Fibroblast of gingiva (primary cell): Measurements from ENCODE around the gene ZSCAN5A.
"Not testable (repeated sequence)": the region's sequence is repeated elsewhere in the genome, so short reads cannot be mapped to it uniquely, and the experiment has no call there.

ENCODE experiments used
- DNase-seq: peaks from one replicate; pipeline ENCODE4 v3.0.0-alpha.2; 2011; ENCODE audit warnings: low read depth

Gene ZSCAN5A, protein sequence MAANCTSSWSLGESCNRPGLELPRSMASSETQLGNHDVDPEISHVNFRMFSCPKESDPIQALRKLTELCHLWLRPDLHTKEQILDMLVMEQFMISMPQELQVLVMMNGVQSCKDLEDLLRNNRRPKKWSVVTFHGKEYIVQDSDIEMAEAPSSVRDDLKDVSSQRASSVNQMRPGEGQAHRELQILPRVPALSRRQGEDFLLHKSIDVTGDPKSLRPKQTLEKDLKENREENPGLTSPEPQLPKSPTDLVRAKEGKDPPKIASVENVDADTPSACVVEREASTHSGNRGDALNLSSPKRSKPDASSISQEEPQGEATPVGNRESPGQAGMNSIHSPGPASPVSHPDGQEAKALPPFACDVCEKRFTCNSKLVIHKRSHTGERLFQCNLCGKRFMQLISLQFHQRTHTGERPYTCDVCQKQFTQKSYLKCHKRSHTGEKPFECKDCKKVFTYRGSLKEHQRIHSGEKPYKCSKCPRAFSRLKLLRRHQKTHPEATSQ

DNA sequence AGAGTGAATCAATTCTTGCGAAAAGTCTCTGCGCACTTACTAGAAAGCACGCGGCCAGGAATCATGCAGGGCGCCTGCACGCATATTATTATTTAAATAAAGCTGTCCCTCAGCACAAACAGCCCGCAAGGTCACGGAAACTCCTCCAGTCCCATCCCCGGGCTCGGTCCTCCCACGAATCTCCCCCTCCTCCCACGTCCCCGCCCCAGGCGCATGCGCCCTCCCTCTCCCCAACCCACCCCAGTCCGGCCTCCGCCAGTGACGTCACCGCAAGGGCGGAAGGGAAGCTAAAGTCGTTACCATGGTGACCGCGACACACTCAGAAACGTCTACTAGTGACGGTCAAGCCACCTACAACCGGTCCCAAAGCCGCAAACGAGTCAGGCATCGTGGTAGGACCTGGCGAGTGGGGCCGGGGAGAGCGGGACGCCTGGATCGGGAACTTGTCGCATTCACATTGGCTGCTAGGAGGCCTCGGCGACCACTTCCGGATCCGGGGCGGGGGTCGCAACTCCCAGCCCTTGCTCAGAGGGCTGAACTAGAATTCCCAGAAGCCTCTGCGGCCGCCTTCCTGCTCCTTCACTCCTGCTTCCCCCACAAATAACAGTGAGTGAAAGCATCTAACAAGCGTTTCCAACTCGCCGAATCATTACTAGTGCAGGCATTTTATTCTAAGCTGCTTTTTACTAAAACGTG is at the start of gene ZSCAN5A:
ZSCAN5A (minus strand) TSS at position 459 of the 696 bp plus-strand sequence. CDS start 89,793 bp downstream, outside the sequence.
- peak; percentile 94 for DNase-seq

DNA sequence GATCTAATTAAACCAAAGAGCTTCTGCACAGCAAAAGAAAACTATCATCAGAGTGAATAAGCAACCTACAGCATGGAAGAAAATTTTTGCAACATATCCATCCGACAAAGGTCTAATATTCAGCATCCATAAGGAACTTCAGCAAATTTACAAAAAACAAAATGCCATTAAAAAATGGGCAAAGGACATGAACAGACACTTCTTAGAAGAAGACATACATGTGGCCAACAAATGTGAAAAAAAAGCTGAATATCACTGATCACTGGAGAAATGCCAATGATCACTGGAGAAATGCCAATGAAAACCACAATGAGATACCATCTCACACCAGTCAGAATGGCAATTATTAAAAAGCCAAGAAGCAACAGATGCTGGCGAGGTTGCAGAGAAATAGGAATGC is 46.2 kb upstream of the ZSCAN5A start:
- DNase-seq, result no peak

DNA sequence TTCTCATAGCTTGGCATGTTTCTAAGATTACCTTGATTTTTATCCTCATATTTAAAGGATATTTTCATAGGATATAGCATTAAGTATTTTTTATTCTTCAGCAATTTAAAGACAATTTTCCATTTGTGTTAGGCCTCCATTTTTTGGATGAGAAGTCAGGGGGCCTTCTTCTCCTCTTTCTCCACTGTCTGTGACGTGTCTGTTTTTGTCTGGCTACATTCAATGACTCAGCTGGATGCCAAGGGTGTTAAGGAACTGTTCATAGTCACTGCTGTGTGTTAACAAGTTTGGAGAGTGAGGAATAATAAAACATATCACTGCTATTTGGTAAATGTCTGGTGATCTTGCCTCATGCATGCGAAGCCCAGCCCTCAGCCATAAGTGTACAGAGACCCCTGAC is 42.3 kb upstream of the ZSCAN5A start:
- DNase-seq, result no peak

DNA sequence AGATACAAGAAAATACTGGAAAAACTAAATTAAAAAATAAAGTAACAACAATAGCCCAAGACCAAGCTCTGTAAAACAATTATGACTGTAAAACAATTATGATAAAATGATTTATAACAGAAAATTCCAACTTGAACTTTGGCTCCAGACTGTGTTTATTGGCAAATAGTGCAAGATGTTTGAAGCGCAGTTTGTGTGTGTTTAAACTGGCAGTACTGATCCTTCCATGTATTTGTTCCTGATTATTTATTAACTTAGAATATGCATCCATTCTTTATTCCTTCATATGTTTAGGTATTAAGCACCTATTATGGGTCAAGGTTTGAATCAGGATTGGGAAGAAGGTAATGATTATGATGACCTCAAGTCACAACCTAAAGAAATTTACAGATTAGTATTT is 40.9 kb upstream of the ZSCAN5A start:
- DNase-seq, result no peak

DNA sequence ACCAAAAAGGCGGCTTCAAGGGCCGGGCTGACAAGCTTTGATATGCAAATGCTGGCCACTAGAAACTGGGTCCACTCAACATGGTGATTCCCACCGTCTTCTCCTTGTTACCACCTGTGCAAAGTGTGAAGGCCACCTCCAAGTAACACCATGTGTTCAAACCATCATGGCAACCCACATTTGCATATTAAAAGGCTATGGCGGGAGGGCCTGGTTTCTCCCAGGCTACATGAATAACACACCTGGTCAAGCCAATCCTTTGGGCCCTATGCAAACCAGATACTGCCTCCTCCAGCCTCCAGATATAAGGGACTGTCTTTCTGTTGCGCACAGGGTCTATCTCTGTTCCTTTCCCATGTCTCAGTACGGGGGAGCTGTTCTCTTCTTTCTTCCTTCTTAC is 36.6 kb upstream of the ZSCAN5A start:
- no peak for DNase-seq

DNA sequence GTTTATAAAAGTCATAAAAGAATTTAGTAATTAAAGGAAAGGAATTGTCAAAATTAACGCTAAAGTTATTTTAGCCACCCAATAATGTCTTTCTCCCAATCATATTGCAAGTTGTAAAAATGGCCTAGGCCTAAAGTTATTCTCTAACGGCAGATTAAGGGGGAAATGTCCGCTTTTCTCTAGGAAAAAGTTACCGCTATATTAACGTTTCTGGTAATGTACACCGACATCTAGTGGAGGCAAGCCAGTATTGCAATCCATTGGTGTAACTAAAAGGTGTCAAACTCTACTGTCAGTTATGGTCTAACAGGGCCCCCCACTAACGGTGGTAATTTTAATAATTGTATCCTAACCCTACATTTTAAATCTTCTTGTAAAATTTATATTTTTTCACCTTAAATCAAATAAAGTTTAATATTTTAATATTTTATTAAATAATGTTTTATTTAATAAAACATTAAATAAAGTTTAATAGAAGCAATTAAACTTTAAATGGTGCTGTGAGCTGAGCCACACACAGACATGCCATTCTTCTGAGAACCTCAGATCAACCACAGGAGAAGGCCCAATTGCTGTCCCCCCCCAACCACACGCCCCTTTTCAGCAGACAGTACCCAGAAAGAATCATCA is 35.9 kb upstream of the ZSCAN5A start:
- DNase-seq, result peak; percentile 34

DNA sequence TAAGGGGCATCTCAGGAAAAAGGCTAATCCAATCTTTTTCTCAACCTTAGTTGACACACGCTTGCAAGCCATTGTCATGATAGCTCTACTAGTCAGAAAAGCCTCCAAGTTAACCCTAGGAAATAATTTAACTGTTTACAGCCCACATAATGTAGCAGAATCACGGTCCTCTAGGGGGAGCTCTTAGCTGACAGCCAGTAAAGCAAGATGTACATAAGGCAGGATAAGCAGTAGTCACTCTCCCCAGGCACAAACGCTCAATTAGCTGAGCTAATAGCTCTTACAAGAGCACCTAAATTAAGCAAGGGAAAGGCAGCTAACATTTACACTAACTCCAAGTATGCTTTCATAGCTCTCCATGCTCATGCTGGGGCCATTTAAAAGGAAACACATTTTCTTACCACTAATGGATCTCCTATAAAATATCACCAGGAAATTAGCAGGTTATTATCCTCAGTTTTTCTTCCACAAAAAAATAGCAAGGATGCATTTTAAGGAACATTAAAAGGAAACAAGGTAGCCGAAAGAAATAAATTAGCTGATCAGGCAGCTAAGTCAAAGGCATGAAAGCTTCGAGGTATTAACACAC is 33.7 kb upstream of the ZSCAN5A start:
- no peak for DNase-seq

DNA sequence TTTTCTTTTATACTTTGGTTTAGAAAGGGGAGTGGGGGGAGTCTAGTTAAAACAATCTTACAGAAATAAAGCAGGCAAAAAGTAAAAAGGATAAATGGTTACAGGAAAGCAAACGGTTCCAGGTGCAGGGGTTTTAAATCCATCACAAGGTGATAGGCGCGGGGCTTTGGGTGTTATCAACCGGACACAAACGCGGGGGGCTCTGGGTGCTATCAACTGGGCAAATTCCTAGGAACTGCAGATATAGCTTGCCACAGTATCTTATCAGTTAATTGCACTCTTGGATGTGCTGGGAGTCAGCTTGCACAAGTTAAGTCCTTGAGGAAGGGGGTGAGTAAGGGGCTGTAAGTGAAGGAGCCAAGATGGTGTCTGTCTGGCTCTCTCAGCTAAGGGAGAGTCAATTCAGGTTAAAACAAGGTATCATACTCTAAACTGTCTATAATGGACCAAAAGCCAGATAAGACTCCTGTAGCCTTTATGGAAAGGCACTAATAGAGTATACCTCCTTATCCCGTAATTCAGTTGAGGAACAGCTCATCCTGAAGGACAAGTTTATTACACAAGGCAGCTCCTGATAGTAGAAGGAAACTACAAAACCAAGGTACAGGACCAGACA is 32.6 kb upstream of the ZSCAN5A start:
- no peak for DNase-seq

DNA sequence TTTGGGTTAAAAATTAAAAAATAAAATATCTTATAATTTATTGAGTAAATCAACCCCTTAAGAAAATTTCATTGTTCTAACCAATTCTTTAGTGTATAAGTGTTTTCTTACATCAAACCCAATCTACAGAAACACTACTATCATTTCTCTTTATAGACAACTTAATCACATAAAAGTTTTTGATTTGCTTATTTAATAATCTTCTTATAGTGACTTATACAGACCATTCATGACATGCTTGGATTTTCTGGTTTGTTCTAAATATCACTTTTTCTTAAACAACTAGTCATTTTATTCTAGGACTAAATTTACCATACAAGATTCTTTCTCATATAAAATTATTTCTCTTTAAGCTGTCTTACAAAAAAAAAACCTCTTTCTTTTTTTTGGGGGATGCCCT is 27.3 kb upstream of the ZSCAN5A start:
- DNase-seq, result no peak

DNA sequence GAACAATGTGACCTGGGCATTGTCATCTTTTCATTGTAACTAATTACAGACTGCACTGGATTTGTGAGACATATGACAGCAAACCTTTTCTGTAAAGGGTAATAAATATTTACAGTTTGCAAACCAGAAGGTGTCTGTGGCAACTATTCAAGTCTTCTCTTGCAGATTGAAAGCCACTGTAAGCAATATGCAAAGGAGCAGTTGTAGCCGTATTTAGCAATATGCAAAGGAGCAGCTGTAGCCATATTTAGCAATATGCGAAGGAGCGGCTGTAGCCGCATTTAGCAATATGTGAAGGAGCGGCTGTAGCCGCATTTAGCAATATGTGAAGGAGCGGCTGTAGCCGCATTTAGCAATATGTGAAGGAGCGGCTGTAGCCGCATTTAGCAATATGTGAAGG is 24.4 kb upstream of the ZSCAN5A start:
- not testable (repeated sequence) for DNase-seq

DNA sequence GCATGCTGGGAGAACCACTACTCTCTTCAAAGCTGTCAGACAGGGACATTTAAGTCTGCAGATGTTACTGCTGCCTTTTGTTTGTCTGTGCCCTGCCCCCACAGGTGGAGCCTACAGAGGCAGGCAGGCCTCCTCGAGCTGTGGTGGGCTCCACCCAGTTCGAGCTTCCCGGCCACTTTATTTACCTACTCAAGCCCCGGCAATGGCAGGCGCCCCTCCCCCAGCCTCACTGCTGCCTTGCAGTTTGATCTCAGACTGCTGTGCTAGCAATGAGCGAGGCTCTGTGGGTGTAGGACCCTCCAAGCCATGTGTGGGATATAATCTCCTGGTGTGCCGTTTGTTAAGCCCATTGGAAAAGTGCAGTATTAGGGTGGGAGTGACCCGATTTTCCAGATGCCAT is 22.4 kb upstream of the ZSCAN5A start:
- not testable (repeated sequence) for DNase-seq

DNA sequence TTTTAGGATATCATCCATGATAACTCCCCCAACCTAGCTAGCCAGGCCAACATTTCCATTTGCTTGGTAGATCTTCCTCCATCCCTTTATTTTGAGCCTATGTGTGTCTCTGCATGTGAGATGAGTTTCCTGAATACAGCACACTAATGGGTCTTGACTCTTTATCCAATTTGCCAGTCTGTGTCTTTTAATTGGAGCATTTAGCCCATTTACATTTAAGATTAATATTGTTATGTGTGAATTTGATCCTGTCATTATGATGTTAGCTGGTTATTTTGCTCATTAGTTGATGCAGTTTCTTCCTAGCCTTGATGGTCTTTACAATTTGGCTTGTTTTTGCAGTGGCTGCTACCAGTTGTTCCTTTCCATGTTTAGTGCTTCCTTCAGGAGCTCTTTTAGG is 20.7 kb upstream of the ZSCAN5A start:
- DNase-seq, result not testable (repeated sequence)

DNA sequence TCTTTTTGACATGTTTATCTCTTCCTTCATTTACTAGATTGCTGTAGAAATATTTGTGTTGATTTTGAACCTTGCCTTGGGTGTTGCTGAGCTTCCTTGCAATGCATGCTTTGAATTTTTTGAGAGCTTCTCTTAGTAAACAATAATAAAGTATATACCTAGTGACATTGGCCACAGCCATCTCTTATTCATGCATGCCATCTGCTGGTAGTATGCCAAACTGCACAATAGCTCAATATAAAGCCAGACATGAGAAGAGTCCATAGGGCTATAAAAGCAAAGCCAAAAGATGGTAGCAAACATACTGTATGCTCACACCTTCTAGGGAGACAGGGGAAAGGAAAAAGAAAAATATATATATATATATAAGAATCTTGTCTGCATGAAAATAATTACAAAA is 18.9 kb upstream of the ZSCAN5A start:
- DNase-seq, result peak; percentile 41

DNA sequence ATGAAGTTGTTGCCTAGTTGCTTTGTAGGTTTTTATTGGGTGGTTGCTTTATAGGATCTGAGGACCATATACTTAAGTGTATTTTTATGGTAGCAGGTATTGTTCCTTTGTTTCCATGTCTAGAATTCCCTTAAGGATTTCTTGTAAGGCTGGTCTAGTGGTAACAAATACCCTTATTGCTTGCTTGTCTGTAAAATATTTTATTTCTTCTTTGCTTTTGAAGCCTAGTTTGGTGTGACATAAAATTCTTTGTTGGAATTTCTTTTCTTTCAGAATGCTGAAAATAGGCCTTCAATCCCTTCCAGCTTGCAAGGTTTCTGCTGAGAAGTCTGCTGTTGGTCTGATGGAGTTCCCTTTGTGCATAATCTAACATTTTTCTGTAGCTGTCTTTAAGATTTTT is 18.1 kb upstream of the ZSCAN5A start:
- DNase-seq, result no peak

DNA sequence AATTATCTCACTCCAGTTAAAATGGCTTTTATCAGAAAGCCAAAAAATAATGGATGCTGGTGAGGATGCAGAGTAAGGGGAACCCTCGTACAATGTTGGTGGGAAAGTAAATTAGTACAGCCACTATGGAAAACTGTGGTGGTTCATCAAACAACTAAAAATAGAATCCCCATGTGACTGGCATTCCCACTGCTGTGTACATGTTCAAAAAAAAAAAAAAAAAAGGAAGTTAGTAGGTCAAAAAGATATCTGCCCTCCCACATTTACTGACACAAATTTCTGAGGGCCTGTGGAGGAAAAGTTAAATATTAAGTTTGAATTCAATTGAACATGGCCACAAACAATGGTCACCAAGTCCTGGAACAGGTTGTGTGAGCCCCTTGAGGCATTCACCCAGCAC is 9.8 kb upstream of the ZSCAN5A start:
- DNase-seq, result no peak

DNA sequence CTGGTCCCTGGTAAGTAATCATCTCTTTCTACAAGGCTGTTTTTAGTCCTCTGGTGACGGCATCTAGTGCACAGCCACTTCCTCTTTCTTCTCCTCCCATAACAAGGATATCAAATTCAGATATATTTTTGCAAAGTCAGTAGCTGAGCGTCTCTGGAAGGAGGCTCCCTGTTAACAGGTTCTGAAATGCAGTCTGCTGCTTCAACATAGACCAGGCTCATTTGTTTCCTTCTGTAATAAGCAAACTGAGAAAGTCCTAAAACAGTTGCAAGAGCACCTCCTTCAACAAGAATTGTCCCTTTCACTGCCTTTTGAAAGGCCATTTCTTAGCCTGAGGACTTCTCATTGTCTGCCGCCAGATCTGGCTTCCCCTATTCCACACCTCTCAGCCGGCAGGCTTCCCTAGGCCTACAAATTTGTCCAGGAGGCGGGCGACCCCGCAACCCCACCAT is 7.4 kb upstream of the ZSCAN5A start:
- no peak for DNase-seq

DNA sequence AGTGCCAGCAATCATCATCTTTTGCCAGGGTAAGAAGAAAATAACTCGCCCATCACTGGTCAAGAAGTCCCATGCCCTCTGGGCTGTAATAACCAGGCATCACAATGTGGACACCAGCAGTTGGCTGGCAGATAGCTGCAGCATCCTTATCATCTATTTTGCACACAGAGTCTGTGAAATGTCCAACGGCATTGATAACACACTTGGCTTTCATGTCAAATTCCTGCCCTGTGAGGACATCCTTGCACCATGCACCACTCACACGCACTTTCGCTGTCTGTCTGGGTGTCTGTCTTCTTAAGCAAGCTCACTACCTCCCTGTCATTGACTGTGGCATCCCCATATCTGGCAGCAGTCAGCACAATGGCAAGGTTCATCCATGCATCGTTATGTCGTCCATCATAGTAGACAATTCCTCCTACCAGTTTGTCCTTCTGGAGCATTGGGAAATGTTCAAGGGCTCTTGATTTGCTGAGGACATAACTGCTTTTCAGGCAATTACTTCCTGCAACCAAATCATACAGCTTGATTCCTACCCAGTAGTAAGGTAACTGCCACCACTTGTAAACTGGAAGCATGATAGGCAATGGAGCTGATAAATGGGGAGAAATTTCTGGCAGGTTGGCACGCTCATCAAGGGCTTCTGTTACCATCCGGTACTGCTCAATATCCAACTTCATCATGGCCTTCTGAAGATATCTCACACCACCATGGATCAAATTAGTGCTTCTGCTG is 6.8 kb upstream of the ZSCAN5A start:
- no peak for DNase-seq

DNA sequence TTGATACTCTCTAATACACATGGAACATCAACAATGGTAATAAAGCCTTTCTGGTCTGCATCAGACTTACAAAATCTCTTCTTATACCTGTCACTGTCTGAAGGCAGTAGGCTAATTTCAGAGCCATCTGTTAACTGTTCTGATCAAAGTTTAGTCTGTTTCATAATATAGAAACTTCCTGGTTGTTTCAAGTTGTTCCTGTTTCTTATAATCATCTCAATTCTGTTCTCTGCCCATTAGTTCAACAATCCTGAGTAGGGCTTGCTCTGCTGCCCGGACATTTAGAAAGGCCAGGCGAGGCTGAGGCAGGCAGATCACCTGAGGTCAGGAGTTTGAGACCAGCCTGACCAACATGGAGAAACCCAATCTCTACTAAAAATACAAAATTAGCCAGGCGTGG is 5.4 kb upstream of the ZSCAN5A start:
- DNase-seq, result no peak

DNA sequence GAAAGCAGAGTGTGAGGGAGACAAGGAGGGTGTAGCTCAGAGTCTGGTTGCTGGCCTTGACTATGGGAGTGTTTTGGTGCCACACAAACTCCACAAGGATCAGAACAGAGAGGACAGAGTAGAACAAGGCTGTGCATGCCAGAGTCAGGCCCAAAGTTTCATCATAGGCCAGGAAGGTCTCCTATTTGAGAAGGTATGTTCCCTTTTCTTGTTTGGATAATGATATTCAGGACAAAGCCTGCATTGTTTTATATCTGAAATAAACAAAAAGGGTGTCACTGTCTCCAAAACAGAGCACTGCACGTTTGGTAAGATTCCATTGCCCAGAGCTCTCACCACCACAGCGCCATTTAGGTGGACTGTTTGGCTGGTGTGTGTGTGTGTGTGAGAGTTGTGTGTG is 3.1 kb upstream of the ZSCAN5A start:
- no peak for DNase-seq

DNA sequence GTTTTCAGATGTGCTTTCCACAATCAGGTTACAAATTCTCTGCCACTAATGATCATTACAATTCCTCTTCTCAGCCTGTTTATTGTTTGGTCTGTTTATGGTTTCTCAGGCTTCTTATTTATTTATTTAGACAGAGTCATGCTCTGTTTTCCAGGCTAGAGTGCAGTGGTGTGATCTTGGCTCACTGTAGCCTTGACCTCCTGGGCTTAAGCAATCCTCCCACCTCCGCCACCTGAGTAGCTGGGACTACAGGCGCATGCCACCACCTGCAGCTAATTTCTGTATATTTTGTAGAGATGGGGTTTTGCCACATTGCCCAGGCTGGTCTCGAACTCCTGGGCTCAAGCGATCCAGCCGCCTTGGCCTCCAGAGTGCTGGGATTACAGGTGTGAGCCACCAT is 2.1 kb upstream of the ZSCAN5A start:
- DNase-seq, result no peak

DNA sequence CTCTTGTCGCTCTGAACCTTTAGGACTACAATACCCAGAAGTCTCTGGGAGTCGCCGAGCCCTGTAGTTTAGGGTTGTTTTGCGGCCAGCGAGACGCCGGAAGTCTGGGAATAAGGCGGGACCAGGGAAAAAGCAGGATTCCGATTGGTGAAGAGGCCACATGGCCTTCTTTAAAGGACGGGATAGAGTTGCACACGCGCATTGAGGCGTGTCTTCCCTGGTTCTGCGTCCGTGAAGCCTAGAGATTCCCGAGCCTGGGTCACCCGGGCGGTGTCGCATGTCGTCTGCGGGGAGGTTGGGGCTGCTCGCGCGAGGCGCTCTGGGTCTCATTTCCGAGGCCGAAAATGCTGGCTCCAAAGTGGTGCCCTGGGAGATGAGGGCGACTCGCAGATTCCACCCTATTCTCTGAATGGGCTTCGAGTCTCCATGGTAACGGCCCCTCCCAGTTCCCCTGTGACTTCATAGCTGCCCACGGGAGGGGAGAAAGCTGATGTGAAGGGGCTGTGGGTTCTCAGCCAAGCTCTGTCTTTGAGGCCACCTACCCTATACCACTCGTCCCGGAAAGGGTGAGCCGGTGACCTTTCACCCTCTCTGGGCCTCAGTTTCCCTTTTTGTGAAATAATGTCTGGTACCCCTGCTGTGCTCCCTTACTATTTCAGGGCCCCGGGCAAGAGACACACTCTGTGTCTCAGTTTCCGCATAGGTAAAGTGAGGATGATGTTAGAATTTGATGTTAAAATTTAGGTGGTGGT is 614 bp upstream of the ZSCAN5A start:
- DNase-seq, result peak; percentile 97
